NCI-H2171 (cell line): Measurements from ENCODE around the gene EPB41L4B.

ENCODE experiments used
- DNase-seq: peaks from one replicate; lab custom pipeline; 2025; lab: John Stamatoyannopoulos, UW

Gene EPB41L4B

DNA sequence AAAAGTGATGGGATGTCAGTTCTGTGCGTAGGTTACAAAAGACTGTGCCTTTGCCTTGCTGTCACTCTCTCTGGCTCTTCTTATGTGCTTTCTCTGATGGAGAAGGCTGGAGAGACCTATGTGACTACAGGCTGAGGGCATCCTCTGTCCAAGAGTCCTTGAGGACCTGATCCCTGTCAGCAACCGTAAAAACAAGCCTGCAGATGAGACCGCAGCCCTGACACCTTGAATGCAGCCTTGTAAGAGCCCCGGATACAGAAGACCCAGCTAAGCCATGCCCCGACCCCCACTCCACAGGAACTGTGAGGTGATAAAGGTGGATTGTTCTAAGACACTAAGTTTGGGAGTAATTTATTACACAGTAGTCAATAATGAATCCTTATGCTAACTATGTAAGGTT, 121.2 kb downstream of the EPB41L4B start:
- DNase-seq = no peak

DNA sequence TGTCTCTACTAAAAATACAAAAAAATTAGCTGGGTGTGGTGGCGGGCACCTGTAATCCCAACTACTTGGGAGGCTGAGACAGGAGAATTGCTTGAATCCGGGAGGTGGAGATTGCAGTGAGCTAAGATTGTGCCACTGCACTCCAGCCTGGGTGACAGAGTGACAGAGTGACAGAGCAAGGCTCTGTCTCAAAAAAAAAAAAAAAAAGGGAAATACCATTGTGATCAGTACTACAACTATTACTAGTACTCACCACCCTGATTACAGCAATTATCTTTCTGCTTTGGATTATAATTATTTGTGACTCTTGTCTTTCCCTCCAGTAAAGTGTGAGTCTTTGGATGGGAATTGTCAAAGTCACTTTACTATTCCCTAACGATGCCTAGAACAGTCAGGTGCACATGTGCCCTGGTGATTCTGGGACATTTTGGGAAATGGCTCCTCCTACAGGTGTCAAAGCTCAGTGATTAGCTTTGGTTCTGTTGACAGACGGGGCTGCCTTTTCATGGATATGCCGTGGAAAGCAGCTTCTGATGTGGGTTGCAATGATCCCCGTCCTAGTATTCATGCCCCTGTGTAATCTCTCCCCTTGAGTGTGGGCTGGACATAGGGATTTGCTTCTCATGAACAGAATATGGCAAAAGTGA, 122.0 kb downstream of the EPB41L4B start:
- DNase-seq = no peak

DNA sequence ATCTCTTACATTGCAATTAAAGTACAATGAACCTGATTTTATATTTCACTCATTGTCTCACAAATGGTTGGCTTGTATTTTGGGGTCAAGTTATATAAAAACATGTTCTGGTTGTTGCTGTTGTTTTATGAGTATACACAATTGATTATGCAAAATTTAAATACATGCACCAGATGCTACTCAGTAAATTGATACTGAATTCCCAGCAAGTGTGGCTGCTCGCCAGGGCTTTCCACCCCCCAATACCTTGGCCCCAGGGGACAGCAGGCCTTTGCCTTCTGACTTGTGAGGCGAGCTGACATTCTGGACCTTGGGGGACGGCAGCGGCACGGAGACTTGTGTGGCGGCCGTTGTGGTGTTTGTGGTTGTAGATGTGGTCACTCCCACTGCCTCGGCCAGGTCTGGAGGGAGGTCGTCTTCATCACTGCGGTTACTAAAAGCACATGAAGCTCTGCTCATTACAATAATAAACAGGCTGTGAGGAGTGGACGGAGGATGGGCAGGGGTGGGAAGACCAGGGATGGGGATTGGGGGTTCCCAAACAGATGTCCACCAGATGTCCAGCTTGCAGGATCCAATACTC, 126.8 kb downstream of the EPB41L4B start:
- peak; percentile 89 for DNase-seq

DNA sequence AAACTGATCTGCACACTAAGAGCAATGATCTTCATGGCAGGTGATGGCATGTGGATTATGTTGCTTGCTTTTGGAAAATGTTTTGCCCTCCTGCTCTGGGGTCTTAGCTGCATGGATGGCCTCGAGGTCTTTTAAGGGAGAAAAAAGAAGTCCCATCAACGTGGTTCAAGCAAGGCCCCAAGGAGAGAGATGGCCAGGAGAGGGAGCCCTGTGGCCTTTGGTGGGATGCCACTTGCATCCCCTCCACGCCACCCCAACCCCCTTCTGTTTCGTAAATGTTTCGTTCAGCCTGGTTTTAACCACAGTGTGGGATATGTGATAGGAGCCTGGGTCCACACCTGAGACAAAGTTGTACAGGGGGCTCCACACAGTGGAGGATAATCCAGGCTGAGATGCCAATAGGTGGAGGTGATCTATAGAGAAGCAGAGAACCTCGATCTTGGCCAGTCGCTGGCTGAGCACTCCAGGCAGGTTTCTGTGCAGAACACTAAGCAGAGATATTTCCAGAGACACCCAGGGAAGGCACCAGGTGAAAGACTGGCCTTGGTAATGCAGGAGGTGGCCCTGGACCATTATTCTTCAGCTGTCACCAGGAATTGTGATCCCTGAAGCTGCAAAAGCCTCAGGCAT, 128.0 kb downstream of the EPB41L4B start:
- DNase-seq = no peak

DNA sequence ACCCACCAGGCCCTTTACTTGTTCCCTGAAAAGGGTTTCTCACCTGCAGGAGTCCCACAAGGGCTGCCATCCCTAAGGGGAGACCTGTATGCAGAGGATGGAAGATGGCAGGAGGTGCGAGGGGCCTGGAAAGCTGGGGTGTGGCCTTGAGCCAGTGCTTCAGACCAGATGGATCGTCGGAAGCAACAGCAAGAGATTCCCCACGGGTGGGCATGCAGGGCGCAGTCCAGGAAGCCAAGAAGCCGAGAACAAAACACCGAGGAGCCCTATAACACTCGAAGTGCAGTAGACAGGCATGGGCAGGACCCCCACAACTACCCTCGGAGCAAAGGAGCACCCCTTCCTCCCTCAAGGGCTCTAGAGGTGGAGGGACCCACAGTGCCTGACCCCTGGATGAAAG, 129.1 kb downstream of the EPB41L4B start:
- DNase-seq = no peak

DNA sequence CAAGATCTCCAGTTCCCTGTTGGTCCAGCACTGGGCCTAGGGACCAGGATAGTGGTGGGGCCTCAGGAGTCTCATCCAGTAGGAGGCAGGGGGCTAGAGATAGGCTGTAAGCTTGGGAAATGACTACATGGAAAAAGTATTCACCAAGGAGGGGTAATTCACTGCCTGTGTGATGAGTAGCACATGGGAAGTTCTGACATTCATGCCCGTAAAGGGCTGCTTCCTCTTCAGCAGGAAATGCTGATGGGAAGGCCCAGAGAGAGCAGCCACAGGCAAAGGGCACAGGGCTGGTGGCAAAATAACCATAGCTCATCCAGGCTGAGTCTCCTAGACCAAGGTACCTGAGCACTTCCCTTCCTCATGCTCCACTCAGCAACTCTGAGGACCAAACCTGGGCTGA, 130.7 kb downstream of the EPB41L4B start:
- DNase-seq = no peak

DNA sequence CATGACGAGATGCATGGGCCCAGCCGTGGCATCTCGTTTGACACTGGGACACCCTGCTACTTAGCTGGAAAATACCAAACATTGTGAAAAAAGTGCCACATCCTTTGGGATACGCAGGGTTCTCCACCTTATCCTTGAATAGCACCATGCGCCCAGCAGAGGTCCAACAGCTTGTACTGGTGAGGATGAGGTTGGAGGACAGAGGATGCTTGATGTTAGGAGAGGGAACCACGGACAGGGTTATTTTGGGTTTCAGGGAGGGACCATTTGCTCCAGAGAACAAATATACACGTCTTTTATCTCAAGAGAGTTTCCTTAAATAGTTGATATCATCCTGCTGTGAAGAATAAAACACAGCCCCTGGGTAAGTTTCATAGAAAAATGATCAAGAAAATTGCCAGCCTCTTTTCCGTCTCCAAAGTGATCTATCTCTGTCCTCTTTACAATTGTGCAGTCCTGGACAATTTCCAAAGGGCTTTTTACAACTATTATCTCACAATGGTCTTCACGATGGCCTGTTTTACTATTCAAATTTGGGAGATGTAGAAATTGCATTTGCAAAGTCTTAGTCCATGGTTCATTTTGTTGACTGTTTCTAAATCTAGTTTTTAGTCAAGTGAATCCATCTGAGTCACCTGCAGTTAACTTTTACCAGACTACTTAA, 133.9 kb downstream of the EPB41L4B start:
- DNase-seq = no peak

DNA sequence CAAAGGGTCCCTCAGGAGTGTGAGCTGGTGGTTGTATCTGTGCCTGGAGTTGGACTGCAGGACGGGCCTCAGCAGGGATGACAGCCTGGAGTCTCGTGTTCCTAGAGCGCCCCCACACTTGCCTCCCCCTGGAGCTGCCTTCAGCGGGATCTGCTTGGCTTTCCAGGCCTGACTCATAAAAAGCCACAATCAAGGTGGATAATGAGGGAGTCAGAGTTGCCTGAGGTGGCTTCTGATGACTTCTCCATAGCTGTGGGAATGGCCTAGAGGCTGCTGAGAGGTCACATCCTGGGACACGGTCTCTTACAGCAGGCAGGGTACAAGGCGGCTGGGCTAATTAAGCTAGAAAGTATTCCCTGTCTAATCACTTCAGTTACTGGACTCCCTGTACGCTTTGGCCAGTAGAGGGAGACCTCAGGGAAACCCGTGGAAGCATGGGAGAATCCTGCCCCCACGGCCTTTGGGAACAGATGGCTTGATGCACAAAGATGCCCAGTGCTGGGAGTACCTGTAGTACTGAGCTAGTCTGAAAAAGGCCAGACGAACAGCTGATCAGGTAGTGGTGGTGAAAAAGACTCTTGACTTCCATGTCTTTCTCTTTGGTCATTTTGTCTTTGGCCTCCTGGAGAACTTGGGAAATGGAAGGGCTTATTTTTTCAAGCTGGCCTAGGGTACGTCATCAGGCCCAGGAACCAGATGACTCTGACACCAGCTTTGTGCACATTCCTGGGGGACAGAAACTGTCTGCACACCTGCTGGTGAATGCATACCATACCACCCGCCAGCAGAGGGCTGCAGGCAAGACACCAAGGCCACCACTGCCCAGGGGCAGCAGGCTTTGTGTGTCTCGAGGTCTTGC, 137.7 kb downstream of the EPB41L4B start:
- peak; percentile 50 for DNase-seq

DNA sequence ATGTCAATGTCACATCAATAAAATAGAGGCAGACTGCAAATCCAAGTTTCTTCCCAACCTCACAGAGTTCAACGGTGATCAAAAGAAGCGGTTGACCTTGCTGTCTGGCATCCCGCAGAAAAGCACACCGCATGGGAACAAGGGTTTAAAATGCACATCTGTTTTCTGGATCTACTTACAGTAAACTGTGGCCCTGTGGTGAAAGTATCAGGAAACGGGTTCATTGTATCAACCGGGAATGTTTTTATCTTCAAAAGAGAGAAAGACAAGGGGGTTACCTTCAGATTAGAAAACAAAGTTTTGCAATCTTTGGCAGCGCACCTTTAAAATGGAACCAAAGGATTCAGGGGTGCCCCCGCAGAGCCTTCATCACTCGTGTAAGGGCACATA, 138.3 kb downstream of the EPB41L4B start:
- no peak for DNase-seq

DNA sequence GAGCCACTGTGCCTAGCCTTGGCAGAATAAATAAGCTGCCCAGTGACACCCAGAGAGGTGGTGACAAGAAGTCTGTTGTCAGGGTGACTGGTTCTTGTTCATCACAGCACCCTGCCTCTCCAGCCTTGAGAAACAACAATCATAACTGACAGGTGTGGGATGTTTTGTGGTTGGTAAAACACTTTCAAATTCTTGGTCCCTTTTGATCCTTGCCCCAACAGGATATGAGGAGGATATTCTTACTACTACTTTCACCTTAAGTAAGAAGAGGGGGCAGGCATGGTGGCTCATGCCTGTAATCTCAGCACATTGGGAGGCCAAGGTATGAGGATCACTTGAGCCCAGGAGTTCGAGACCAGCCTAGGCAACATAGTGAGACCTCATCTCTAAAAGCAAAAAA, 139.6 kb downstream of the EPB41L4B start:
- DNase-seq = no peak

DNA sequence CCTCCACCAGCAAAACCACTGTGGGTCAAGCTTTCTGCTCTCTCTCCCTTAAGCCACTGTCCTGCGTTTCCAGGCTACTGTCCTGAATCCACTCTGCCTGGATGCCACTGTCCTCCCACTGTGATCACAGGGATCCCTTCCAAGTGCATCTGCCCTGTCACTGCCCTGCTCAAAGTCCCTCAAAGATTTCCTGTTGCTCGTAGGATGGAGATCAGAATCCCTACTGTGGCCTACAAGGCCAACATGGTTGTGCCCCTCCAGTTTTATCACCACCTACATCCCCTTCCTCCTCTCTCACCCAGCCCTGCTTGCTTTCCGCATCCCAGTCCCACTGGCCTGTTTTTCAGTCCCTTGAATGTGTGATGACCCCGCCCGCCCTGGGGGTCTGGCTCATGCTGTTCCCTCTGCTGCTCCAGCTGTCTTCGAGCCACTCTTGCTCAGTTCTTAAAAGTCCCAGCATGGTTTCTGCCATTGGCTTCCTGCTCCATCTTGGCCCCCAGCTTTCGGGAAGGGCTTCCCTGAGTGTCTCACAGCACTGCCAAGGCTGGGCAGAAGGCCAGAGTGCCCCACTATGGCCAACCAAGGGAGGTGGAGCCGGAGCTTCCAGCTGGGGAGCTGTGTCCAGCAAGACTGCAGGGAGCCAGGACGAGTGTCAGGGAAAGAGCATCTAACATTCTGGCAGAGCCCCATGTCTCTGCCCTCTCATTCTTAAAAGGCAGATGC, 140.9 kb downstream of the EPB41L4B start:
- DNase-seq = no peak

DNA sequence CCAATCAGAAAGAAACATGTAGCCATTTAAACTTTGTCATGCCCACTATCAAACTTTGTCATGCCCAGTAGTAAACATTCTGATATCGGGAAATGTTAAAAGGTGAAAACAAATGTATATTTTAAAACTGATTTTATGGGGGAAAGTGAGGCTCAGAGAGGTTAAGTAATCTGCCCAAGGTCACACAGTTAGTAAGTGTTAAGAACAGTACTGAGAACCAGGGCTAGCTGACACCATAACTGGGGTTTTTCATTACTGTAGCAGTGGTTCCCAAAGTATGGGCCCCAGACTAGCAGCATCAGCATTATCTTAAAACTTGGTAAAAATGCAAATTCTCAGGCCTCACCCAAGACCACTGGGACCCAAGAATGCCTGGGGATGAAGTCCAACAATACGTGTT, 143.9 kb downstream of the EPB41L4B start:
- DNase-seq = no peak

DNA sequence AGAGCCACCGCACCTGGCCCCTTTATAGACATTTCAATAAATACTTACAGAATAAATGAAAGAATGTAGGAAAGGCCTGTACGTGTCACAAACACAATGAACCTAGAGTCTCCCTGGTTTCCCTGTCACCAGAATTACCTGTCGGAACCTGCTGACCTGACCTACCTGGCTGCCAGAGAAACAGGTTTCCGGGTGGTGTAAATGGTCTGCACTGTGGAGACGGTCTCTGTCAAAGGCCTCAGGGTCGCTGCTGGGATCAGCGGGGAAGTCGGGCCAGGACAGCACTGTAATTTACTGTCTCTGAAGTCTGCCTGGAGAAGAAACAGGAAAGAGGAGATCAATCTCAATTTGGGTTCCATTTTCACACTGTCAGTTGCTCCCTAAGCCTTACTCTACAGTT, 144.5 kb downstream of the EPB41L4B start:
- DNase-seq = no peak

DNA sequence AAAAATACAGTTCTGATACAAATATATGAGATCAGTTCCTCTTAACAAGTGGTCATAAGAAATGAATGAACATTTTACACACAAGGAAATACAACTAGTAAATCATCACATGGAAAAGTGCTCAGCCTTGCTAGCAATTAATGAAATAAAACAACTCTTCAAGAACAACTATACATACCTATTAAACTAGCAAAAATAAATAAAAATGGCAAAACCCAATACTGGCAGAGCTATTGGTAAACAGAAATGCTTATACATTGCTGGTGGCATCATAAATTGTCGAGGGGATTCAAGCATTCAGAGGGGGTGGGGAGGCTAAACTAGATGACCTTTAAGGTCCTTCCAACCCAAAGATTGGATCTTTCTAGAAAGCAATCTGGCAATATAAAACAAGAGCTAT, 147.9 kb downstream of the EPB41L4B start:
- no peak for DNase-seq

DNA sequence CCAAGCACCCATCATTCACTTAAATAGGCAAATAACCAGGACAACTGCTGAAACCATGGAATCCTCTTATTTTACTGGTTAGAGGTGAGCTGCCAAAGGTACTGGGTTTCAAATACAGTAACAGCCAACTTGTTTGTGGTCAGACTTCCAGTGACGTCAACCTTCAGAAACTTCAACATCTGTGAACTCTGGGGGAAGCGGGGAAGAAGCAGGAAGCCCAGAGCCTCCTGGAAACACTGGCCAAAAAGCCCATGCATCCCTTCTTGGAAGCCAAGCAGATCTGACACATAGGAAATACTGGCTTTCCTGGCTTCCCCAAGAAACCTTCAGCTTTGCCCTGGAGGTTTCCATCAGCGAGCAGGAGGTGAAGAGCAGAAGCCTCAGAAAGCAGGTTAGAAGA, 148.9 kb downstream of the EPB41L4B start:
- DNase-seq = no peak

DNA sequence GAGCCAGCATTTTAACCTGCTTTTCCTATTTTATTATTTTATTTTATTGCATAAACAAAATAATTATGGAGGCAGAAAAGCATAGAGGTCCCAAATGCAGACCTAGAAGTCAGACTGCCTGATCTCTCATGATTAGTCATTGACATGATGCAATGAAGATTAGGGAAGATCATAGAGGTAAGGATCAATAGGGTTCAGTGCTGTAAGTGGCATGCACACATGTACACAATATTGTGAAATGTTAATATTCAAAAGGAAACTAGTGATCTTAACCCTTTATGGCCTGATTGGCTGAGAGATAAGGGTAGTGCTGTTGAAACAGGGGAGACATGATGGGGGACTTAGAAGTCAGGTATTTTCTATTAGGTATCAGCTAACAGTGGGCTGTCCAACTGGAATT, 152.7 kb downstream of the EPB41L4B start:
- DNase-seq = no peak

DNA sequence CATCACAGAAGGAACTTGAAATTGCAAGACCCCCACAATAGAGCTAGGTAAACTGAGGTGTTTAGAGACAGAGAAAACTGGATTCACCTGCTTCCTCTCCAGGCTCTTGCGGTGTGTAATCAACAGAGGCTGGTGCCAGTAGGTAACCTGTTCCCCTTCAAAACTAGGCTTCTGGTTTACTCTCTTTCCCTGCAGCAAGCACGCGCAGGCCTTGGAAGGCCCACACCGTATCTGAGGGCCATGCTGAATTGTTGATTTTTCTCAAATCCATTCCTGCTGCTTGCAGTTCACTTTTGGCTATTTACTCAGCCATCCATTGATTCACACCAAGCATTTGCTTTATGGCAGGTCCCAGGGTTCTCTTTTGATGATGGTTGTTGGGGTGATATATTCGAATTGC, 153.1 kb downstream of the EPB41L4B start:
- DNase-seq = no peak

DNA sequence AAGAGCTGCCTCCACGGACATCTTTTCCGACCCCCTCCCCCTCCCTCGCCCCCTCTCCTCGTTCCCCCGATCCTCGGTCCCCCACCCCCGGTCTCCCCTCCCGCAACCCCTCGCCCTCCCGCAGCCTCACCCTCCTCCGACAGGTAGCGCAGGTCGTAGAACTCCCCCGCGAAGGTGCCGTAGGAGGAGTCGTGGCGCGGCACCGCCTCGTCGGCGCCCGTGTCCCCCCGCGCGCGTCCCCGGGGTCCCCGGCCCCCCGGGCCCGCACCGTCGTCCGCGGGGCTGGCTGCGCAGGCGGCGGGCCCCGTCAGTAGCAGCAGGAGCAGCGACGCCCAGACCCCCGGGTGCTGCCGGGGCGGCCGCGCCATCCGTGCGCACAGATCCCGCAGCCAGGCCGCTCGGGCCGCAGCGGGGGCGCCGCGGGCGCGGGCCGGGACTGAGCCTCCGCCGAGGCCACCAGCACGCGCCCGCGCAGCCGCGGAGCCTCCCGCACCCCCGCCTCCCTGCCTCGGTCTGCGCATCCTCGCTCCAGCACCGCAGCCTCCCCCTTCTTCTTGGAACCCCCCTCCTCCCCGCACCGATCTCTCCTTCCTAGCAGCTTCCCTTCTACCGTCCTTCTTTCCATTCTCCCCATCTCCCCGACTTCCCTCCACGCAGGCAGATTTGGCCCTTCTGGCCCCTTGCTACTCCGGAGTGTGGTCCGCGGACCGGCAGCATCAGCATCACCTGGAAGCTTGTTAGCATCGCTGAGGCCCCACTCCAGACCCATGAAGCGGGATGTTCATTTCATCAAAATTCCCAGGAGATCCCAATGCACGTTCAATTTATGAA, 153.9 kb downstream of the EPB41L4B start, which contains the start of gene FRRS1L:
TSS of gene FRRS1L (minus strand) at position 479 of the 831 bp plus-strand sequence. CDS start at position 368, 111 bp downstream.
- DNase-seq = peak; percentile 45

DNA sequence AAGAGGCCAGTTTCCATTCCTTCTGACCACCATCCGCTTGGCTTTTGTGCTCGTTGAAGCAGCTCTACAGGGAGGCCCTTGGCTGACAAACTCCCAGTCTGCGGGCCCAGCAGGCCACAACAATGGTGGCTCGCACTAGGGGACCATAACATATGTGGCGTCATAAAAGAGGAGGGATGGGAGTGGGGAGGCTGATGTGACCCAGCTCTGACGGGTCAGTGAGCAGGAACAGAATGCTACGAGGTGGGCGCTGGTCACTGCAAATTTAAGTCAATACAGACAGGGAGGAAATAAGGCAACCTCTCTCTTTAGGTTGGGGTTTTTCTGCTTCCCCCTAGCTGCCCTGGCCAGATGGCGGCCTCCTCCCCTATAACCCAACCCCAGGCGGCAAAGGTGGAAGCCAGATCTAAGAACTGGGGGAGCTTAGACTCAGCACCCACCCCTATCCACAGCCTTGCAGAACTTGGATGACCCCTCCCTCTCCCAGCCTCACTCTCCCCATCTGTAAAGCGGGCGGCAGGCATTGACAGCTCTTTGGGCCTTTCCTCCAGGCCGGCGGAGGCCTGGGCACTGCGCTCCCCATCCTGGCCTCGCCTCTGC, 154.6 kb downstream of the EPB41L4B start:
- DNase-seq = no peak

DNA sequence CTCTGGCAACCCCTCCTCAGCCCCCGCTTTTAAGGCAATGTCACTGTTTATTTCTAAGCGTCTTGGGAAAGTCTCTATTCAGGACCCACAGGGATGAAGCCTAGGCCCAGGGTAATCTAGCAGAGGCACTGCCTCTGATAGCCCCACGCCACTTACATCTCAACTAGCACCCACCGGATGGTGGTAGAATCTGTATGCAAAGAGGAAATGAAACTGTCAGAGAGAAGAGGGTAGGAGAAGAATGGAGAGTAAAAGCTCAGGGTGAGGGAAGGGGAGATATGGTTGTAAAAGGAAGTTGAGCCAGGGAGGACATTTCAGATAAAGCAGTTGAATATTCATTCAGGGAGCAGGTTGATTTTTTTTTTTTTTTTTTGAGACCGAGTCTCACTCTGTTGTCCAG, 156.8 kb downstream of the EPB41L4B start:
- no peak for DNase-seq
